PC-9 (cell line): ENCODE data around the gene TRIP6. TPM values are rescaled to one million over a fixed set of nuclear protein-coding genes. Genes with fewer than 3 reads are reported as not detected.

Source experiments
- BruUV-seq: library from RNA; stranded (reverse); fragments of 400-500 nt; replicated peaks from 2 replicates; lab custom pipeline; 2021; lab: Mats Ljungman, UMichigan
- CTCF ChIA-PET: fragments of 300-600 bp; sonication (Branson Sonifier 250); formaldehyde crosslinking; loops from one replicate; lab custom pipeline; 2022; ENCODE audit warnings: antibody characterized with exemption; lab: Charles Lee
- POLR2A ChIA-PET: fragments of 300-600 bp; sonication (Branson Sonifier 250); formaldehyde crosslinking; loops from one replicate; lab custom pipeline; 2022; ENCODE audit warnings: antibody characterized with exemption; ENCODE audit not compliant: unreplicated experiment; lab: Charles Lee
- DNase-seq, 2 experiments: peaks; one replicate each; pipeline versions ENCODE4 v3.0.0 to v3.0.0-alpha.2; 2015 to 2022; ENCODE audit warnings: mixed read lengths in 1 of 2
- H2AFZ ChIP-seq: fragments of 200-600 bp; sonication (generic); 2 replicates; pipeline ENCODE4 v1.8.1; 2017; ENCODE audit warnings: antibody characterized with exemption
- H3F3A ChIP-seq: fragments of 200-600 bp; sonication (generic); 2 replicates; pipeline ENCODE4 v1.8.1; 2017; ENCODE audit warnings: antibody characterized with exemption, mild to moderate bottlenecking, low read depth; ENCODE audit not compliant: insufficient read depth
- H3K27ac ChIP-seq: fragments of 200-600 bp; sonication (generic); 2 replicates; pipeline ENCODE4 v1.6.1; 2016; ENCODE audit warnings: mixed run types
- H3K27me3 ChIP-seq: fragments of 200-600 bp; sonication (generic); 2 replicates; pipeline ENCODE4 v1.6.1; 2016; ENCODE audit warnings: low read depth, mixed run types; ENCODE audit not compliant: insufficient read depth
- H3K36me3 ChIP-seq: fragments of 200-600 bp; sonication (generic); 2 replicates; pipeline ENCODE4 v1.6.1; 2016; ENCODE audit warnings: low read depth, mixed run types
- H3K4me1 ChIP-seq: fragments of 200-600 bp; sonication (generic); replicated peaks from 2 replicates; pipeline ENCODE4 v1.6.1; 2016; ENCODE audit warnings: mixed run types; ENCODE audit not compliant: insufficient read depth
- H3K4me2 ChIP-seq: fragments of 200-600 bp; sonication (generic); 2 replicates; pipeline ENCODE4 v1.6.1; 2017; ENCODE audit warnings: mixed run types
- H3K4me3 ChIP-seq: fragments of 200-600 bp; sonication (generic); 2 replicates; pipeline ENCODE4 v1.6.1; 2016; ENCODE audit warnings: mixed run types
- H3K79me2 ChIP-seq: fragments of 200-600 bp; sonication (generic); 2 replicates; pipeline ENCODE4 v1.6.1; 2017; ENCODE audit warnings: low read depth, mixed run types
- H3K9me2 ChIP-seq: fragments of 200-600 bp; sonication (generic); 2 replicates; pipeline ENCODE4 v1.8.1; 2017; ENCODE audit warnings: mild to moderate bottlenecking; ENCODE audit not compliant: insufficient read depth
- H3K9me3 ChIP-seq: fragments of 200-600 bp; sonication (generic); 2 replicates; pipeline ENCODE4 v1.8.1; 2016; ENCODE audit warnings: low read depth; ENCODE audit not compliant: insufficient read depth
- H4K20me1 ChIP-seq: fragments of 200-600 bp; sonication (generic); 2 replicates; pipeline ENCODE4 v1.8.1; 2017; ENCODE audit not compliant: insufficient read depth
- EZH2 ChIP-seq: fragments of 200-600 bp; sonication (generic); IDR thresholded peaks from 2 replicates; pipeline ENCODE4 v1.8.0; 2017; ENCODE audit warnings: antibody characterized with exemption, low read depth
- intact Hi-C: fragments of 100-400 bp; cut with micrococcal nuclease; formaldehyde crosslinking; loops from one replicate; pipeline ENCODE4 v1.10.0; 2022; ENCODE audit not compliant: unreplicated experiment
- total RNA-seq: library from RNA; stranded (reverse); gene quantifications from 2 replicates; pipeline ENCODE4 v1.2.3, GENCODE V29; 2021
- TF ChIP-seq, protein P1 (sequence below): fragments of 200-600 bp; sonication (generic); conservative IDR thresholded peaks from 2 replicates; pipeline ENCODE4 v1.6.1; 2017; ENCODE audit warnings: mixed run types, antibody characterized with exemption, mild to moderate bottlenecking, moderate library complexity

Gene TRIP6
- total RNA-seq, 1 experiment from 2014 or later: 89.3 TPM

DNA sequence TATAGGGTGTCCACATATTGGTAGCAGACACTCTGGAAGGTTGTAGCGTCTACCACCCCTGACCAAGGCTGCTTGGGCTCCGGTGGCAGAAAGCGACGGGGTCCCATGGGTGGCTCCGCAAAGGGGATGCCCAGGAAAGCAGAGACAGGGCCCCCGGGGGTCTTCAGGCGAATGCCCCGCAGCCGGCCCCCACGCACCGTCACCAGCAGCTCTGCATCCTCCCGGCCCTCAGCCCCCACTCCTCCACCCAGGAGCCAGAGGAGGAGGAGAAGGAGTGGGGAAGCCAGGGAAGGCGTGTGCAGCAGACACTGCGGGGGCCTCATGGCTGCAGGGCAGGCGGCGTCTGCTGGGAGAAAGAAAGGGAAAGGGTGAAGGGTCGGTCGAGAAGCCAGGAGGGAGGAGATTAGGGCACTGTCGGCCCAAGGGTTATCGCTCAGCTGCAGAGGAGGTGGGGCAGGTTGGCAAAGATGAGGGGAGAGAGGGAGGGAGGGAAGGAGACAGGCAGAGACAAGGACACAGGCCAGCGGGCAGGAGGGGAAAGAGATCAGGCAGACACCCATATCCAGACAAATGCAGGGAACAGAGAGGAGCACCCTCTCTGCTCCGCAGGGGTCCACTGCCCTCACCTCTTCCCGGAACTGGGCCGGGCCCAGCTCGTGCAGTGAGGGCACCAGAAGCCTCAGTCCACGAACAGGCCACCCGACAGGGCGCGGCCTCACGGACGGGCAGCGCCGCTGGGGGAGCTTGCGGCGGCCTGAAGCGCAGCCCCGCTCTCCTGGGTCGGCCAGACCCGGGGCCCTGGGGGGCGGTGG lies 26.9 kb downstream of the TRIP6 start:
- no peaks in the 10 kb centered on the region for H4K20me1 ChIP-seq
- H3K27me3 ChIP-seq: peaks cover 11% of the 10 kb centered on the region; the same call in 1 of the 2 replicates
- H3K27ac ChIP-seq: no peak overlapping the region
- peaks cover 26% of the 10 kb centered on the region; the same call in 1 of the 2 replicates for H3F3A ChIP-seq
- ChIA-PET CTCF (interaction anchor here (0.6 to 0.7 kb wide), 2 partner anchors 335 to 360 kb away, joined by 4 to 6 read pairs; no protein-coding TSS in a partner anchor), POLR2A (interaction anchor here (0.9 kb wide), 1 partner anchor 324 kb away, joined by 3 read pairs; the partner anchor contains the start of gene ZNHIT1)
- H3K36me3 ChIP-seq: no peaks in the 10 kb centered on the region
- H3K9me2 ChIP-seq: no peaks in the 10 kb centered on the region
- no peak for DNase-seq
- BruUV-seq: no TSS peak
- intact Hi-C loops: loop anchor here (1.0 to 10.0 kb wide), 6 partner anchors 67 to 641 kb away; partner anchors contain the start of gene EPHB4
- H3K9me3 ChIP-seq: no peaks in the 10 kb centered on the region
- H2AFZ ChIP-seq: no peak overlapping the region
- H3K79me2 ChIP-seq: peaks cover 4% of the 10 kb centered on the region
- TF ChIP-seq EZH2: no peak
- TF ChIP-seq, protein P1, sequence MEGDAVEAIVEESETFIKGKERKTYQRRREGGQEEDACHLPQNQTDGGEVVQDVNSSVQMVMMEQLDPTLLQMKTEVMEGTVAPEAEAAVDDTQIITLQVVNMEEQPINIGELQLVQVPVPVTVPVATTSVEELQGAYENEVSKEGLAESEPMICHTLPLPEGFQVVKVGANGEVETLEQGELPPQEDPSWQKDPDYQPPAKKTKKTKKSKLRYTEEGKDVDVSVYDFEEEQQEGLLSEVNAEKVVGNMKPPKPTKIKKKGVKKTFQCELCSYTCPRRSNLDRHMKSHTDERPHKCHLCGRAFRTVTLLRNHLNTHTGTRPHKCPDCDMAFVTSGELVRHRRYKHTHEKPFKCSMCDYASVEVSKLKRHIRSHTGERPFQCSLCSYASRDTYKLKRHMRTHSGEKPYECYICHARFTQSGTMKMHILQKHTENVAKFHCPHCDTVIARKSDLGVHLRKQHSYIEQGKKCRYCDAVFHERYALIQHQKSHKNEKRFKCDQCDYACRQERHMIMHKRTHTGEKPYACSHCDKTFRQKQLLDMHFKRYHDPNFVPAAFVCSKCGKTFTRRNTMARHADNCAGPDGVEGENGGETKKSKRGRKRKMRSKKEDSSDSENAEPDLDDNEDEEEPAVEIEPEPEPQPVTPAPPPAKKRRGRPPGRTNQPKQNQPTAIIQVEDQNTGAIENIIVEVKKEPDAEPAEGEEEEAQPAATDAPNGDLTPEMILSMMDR: no peak
- peak overlapping the region; percentile 63 for H3K4me2 ChIP-seq
- no peak overlapping the region for H3K4me3 ChIP-seq
- peaks cover 18% of the 10 kb centered on the region for H3K4me1 ChIP-seq

DNA sequence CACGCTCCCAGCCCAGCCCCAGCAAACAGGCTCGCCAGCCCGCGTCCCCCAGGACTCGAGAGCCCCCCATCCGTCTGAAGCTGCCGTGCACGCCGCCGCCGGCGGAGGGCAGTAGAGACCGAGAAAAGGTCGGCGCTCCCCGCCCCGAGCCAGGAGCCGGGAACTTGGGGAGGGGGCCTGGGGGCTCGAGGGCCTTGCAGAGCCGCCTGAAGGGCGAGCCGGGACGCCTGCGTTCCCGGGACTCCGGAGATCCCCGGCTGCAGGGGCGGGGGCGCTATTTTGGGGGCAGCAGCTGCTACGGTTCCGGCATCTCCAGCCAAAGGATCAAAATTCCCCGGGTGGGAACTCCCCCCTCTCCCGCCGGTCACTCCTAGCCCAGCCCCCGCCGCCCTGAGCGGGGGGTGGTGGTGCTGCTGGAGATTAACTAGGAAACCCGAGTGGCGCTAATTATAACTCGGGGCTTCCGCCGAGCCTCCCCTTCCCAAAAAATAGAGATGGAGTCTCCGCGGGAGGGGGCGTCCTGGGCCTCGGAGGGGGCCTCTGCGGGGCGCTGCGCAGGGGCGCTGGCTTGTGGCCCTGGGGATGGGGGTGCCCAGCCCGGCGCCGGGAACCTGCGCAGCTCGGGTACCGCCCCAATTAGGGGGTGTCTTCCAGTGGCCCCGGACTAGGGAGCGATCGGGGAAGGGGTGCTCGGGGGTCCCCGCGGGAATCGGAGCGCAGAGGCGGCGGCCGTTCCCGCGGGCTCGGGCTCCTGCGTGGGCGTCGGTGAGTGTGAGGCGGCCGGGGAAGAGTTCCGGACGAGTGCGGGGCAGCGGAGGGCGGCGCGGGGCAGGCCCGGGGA lies 27.9 kb downstream of the TRIP6 start:
- ChIA-PET POLR2A (interaction anchor here (0.9 kb wide), 1 partner anchor 323 kb away, joined by 3 read pairs; the partner anchor contains the start of gene ZNHIT1), CTCF (interaction anchor here (0.6 kb wide), 2 partner anchors 37 to 359 kb away, joined by 3 to 4 read pairs; no protein-coding TSS in a partner anchor)
- peak in 1 of 2 experiments; percentile 54 for DNase-seq
- H3K27me3 ChIP-seq: peaks cover 11% of the 10 kb centered on the region; the same call in 1 of the 2 replicates
- H3K36me3 ChIP-seq: no peaks in the 10 kb centered on the region
- peak overlapping the region; percentile 30; the same call in 1 of the 2 replicates for H3K4me3 ChIP-seq
- H2AFZ ChIP-seq: no peak overlapping the region
- no peaks in the 10 kb centered on the region for H3K9me2 ChIP-seq
- peaks cover 23% of the 10 kb centered on the region; the same call in 1 of the 2 replicates for H3F3A ChIP-seq
- intact Hi-C loops: loop anchor here (1.0 to 10.0 kb wide), 7 partner anchors 68 to 640 kb away; partner anchors contain the start of gene EPHB4
- H3K4me2 ChIP-seq: peak overlapping the region; percentile 63
- H3K27ac ChIP-seq: no peak overlapping the region
- no peak for TF ChIP-seq EZH2
- TF ChIP-seq, protein P1: peak; percentile 95
- H4K20me1 ChIP-seq: no peaks in the 10 kb centered on the region
- no peaks in the 10 kb centered on the region for H3K9me3 ChIP-seq
- H3K79me2 ChIP-seq: no peaks in the 10 kb centered on the region
- H3K4me1 ChIP-seq: peaks cover 18% of the 10 kb centered on the region
- no TSS peak for BruUV-seq

DNA sequence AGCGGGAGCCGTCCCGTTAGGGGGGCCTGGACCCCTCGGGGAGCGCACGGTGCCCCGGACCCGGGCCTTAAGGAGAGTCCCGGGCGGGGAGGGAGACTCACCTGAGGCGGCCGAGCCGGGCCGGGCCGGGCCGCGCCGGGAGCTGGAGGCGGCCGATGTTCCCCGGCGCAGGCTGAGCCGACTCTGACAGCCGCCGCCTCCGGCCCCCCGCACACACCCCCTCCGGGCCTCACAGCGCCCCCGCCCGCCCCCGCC lies 28.4 kb downstream of the TRIP6 start, which contains the start of gene ACHE:
Gene ACHE, minus strand, starts transcription at position 188 of the 255 bp plus-strand sequence. CDS start 1,656 bp downstream, outside the sequence.
- Histone ChIP-seq H3K9me3 (no peaks in the 10 kb centered on the region), H3K9me2 (no peaks in the 10 kb centered on the region), H4K20me1 (no peaks in the 10 kb centered on the region), H3K4me2 (peak within 1 kb of the TSS; percentile 63), H3K36me3 (no peaks in the 10 kb centered on the region), H2AFZ (no peak within 1 kb of the TSS), H3K4me3 (peak within 1 kb of the TSS; percentile 30; the same call in 1 of the 2 replicates), H3F3A (peaks cover 17% of the 10 kb centered on the region; the same call in 1 of the 2 replicates), H3K4me1 (peaks cover 14% of the 10 kb centered on the region), H3K27ac (no peak within 1 kb of the TSS), H3K27me3 (peaks cover 11% of the 10 kb centered on the region; the same call in 1 of the 2 replicates), H3K79me2 (no peaks in the 10 kb centered on the region)
- no peak for DNase-seq
- CTCF ChIA-PET: interaction anchor here (0.6 kb wide), 1 partner anchor 371 kb away, joined by 3 read pairs; no protein-coding TSS in a partner anchor
- no TSS peak for BruUV-seq
- POLR2A ChIA-PET: interaction anchor here (0.5 to 0.6 kb wide), 2 partner anchors 325 to 356 kb away, joined by 3 to 18 read pairs; no protein-coding TSS in a partner anchor
- TF ChIP-seq EZH2: no peak
- TF ChIP-seq, protein P1: no peak
- intact Hi-C loops: loop anchor here (1.0 to 10.0 kb wide), 3 partner anchors 71 to 639 kb away; no protein-coding TSS in a partner anchor
